Activated T-cell treated with anti-CD3 and anti-CD28 coated beads, Interleukin-2, amount 50 U/mL, for 4 hours (primary cell): ENCODE measurements around the gene RNASE3. TPM values are rescaled to one million over a fixed set of nuclear protein-coding genes. Genes with fewer than 3 reads are reported as not detected.

ENCODE experiments used
- total RNA-seq, 3 donors: library from RNA; stranded (reverse); gene quantifications; one replicate each; pipeline ENCODE4 v1.2.1, GENCODE V29; 2021

The RNASE3 gene
- total RNA-seq, 3 donors from 2014 or later: not detected

Other genes starting within 250 kb of the RNASE3 start
- gene OR6S1, start 249.7 kb upstream of the RNASE3 start, total RNA-seq: not detected
- under 1 TPM; 0.08 to 0.18 (median 0.15) TPM for gene RNASE4, start 206.8 kb upstream of the RNASE3 start, total RNA-seq
- under 1 TPM in 1 of 3 donors, not detected in 2; 0.19 TPM for gene ANG, start 202.6 kb upstream of the RNASE3 start, total RNA-seq
- not detected for gene EDDM3A, start 145.5 kb upstream of the RNASE3 start, total RNA-seq
- gene EDDM3B, start 123.0 kb upstream of the RNASE3 start, total RNA-seq: not detected
- gene RNASE6, start 110.1 kb upstream of the RNASE3 start, total RNA-seq: under 1 TPM in 2 of 3 donors, not detected in 1; 0.18 to 0.43 TPM
- gene RNASE1, start 88.5 kb upstream of the RNASE3 start, total RNA-seq: under 1 TPM; 0.40 to 0.78 (median 0.63) TPM
- gene RNASE2, start 64.1 kb downstream of the RNASE3 start, total RNA-seq: not detected
- 100 to 1,000 TPM in 2 of 3 donors, 10 to 100 TPM in 1; 99.4 to 110 (median 105) TPM for gene METTL17, start 98.6 kb downstream of the RNASE3 start, total RNA-seq
- gene SLC39A2, start 107.9 kb downstream of the RNASE3 start, total RNA-seq: under 1 TPM in 1 of 3 donors, not detected in 2; 0.53 TPM
- 1 to 10 TPM; 2.8 to 5.3 (median 3.5) TPM for gene NDRG2, start 133.7 kb downstream of the RNASE3 start, total RNA-seq
- not detected for gene TPPP2, start 138.8 kb downstream of the RNASE3 start, total RNA-seq
- gene RNASE13, start 143.4 kb downstream of the RNASE3 start, total RNA-seq: not detected
- gene RNASE7, start 151.0 kb downstream of the RNASE3 start, total RNA-seq: not detected
- not detected for gene RNASE8, start 166.4 kb downstream of the RNASE3 start, total RNA-seq
- under 1 TPM; 0.11 to 0.35 (median 0.23) TPM for gene ARHGEF40, start 178.9 kb downstream of the RNASE3 start, total RNA-seq
- gene ZNF219, start 207.3 kb downstream of the RNASE3 start, total RNA-seq: 1 to 10 TPM; 5.5 to 7.0 (median 6.5) TPM
- gene TMEM253, start 209.7 kb downstream of the RNASE3 start, total RNA-seq: not detected